T-helper 1 cell treated with Interleukin-12 subunit alpha and Interleukin-12 subunit beta and Interleukin-4 antibody, amounts not matched to agents 30 ng/mL and 1 ng/mL, for 36 hours (primary cell): Measurements from ENCODE around the gene ANGPTL1. TPM values are rescaled to one million over a fixed set of nuclear protein-coding genes. Genes with fewer than 3 reads are reported as not detected.

Experiments
- total RNA-seq: library from RNA; stranded (reverse); gene quantifications from 2 replicates; pipeline ENCODE4 v1.2.3, GENCODE V29; 2022

ANGPTL1 gene
- total RNA-seq, 1 donor from 2014 or later, result not detected

Other genes starting within 250 kb of the ANGPTL1 start
- 1.8 and 2.3 TPM in 2 replicates for gene RALGPS2, start 145.8 kb downstream of the ANGPTL1 start, total RNA-seq
- gene FAM20B, start 154.8 kb upstream of the ANGPTL1 start, total RNA-seq, result 22.7 and 28.0 TPM in 2 replicates
- 43.8 and 44.0 TPM in 2 replicates for gene TOR3A, start 211.0 kb upstream of the ANGPTL1 start, total RNA-seq